ENCODE measurements around the gene SCN4A.
"Not testable (repeated sequence)": the region's sequence is repeated elsewhere in the genome, so short reads cannot be mapped to it uniquely, and the experiment has no call there.

The SCN4A gene

GRCh38 chr17:63984651-63985386, 12.1 kb upstream of the SCN4A start:
- DNase-seq = no peak

GRCh38 chr17:63984236-63984635, 11.5 kb upstream of the SCN4A start:
- no peak for DNase-seq

GRCh38 chr17:63983320-63983719, 10.6 kb upstream of the SCN4A start:
- no peak for DNase-seq

DNA sequence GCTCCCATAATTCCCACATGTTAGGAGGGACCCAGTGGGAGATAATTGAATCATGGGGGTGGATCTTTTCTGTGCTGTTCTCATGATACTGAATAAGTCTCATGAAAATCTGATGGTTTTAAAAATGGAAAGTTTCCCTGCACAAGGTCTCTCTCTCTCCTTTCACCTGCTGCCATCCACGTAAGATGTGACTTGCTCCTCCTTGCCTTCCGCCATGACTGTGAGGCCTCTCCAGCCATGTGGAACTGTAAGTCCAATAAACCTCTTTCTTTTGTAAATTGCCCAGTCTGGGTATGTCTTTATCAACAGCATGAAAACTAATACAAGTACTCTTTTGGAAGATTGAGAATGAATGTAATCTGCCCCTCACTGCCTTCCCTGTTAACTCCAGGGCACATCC, 9.9 kb upstream of the SCN4A start:
- not testable (repeated sequence) for DNase-seq

GRCh38 chr17:63978272-63979200, 5.8 kb upstream of the SCN4A start:
- DNase-seq = no peak

DNA sequence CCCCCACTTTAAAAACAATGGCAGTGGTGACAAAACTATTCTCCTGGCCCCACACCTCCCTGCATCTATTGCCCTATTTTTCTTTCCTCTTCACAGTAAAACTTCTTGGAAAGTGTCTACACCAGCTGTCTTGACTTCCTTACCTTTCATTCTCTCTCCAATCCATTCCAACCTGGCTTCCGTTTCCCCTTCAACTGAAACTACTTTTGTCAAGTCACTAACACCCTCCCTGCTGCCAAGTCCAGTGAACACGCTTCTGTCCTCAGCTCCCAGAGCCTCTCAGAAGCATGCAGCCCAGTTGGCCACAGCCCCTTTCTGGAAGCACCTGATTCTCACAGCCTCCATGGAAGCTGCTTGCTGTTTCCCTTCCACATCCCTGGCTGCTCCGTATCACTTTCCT, 4.0 kb upstream of the SCN4A start:
- no peak for DNase-seq

GRCh38 chr17:63975541-63976092, 2.9 kb upstream of the SCN4A start:
- no peak for DNase-seq

- no peak for DNase-seq
These were observed 2.0 kb upstream of the SCN4A start for GRCh38 chr17:63974594-63975192.

DNA sequence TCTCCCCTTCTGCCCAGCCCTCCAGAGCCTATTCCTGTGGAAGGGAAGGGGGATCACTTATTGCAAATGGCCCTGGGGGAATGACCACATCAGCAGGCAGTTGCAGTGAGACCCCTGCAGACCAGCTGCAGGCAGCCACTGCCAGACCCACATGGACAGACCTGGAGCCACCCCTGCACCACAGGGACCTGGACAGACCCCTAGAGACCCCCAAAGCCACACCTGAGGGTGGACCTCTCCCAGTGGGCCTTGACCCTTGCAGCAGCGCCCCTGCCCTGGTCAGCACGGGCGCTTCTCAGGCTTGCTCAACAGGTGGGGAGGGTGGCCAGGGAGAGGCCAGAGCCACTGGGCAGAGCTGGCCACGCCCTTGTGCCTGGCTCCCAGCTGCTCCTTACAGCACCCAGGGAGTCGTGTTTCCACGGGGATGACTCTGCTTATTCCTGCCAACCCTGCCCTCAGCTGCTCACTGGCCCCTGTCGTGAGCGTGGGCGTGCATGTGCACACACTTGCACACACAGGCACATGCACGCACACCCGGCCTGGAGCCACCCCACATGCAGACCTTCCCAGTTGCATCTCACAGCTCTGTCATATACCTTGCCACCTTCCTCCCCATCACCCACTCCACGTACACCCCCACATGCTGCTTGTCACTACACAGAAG, 1.3 kb upstream of the SCN4A start:
- DNase-seq = no peak

- no peak for DNase-seq
These were observed 529 bp upstream of the SCN4A start for GRCh38 chr17:63973247-63973646.

DNA sequence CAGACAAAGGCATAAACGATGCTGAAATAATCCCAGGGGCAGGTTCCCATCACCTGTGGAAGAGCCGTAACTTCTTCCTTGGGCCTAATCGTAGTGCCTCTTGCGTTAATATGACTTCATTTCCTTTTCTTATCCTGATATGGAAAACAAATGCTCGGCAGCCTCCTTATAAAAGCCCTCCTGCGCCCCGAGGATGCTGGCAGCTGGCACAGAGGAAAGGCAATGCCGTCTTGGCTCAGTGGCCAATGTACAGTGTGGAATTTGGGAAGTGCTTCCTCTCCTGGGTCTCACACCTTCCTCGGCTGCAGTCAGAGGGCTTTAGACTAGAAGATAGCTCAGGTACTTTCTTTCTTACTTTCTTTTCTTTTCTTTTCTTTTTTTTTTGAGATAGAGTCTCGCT, 3.4 kb downstream of the SCN4A start:
- DNase-seq = no peak

GRCh38 chr17:63967953-63968352, 4.8 kb downstream of the SCN4A start:
- no peak for DNase-seq

- no peak for DNase-seq
These were observed 6.0 kb downstream of the SCN4A start for GRCh38 chr17:63966646-63967264.

DNA sequence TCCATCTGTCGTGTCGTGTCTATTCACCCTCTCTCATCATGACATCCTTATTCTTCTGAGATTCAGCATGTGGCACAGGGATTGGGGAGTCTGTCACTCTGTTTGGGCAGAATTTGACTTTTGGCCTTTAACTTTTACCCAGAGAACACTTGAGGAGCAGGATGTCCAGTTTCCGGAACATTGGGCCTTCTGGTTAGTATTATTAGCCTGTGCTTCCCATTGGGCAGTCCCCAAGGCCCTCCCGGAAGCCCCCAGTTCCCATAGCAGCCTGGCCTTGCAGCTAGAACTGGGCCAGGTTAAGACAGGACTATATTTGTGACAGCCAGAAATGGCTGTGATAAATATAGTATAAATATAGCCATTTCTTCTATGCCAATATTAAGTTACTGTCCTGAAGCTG, 9.6 kb downstream of the SCN4A start:
- no peak for DNase-seq

DNA sequence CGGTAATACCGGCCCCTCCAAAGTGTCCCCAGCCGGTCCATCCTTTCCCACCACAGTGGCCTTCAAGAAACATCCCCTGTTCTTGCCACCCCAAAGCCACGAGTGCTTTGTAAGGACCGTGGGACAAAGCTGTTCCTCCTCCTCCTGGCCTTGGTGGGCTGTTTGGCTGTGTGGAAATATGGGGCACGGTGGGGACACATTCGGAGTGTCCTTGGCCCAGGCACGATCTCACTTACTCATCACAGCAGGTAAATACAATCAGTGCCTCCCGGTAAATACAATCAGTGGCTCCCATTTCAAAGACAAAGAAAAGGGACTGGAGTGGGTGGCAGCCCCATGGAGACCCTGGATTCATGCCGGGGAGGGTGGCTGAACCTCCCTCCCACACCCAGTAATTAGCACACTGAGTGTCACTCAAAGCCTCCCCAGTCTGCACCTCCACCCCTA, 10.4 kb downstream of the SCN4A start:
- no peak for DNase-seq

- DNase-seq = no peak
These were observed 11.1 kb downstream of the SCN4A start for GRCh38 chr17:63961355-63962212.

- no peak for DNase-seq
These were observed 12.3 kb downstream of the SCN4A start for GRCh38 chr17:63960430-63960829.

DNA sequence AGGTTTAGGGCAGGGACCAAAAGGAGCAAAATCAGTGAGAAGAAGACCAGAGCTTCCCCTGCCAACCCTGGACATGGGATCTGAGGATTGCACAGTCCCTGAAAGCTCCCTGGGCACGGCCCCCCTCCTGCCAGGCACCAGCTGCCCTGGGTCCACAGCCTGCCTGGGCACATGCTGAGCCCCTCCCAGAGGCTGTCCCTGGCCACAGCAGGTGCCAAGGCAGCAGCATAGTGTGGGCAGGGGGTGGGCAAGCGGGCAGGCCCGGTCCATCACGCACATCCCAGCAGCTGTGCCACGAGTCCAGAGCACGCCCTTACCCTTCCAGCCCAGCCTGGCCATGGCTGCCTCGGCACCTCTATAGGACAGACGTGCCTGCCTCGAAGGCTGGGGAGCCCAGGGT, 12.7 kb downstream of the SCN4A start:
- no peak for DNase-seq

DNA sequence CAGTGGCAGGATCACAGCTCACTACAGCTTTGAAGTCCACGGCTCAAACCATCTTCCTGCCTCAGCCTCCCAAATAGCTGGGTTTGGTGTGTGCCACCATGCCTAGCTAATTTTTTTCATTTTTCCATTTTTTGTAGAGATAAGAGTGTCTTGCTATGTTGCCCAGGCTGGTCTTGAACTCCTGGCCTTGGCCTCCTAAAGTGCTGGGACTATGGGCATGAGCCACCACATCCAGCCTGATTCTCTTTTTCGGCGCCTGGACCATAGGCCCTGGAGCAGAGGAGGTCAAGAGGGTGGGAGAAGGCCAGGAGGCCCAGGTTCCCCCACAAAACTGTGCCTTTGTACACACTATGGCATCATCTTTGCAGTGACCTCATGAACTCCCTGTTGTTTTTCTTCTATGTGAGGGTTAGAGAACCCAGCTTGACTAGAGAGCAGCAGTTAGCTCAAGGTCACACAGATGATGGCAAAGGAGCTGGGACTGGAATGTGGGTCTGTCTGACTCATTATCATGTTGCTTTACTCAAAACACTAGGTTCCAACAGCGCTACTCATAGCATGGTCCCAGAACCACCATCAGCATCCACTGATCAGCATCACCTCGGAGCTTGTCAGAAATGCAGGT, 16.3 kb downstream of the SCN4A start:
- no peak for DNase-seq

GRCh38 chr17:63955791-63956190, 16.9 kb downstream of the SCN4A start:
- no peak for DNase-seq

GRCh38 chr17:63955232-63955631, 17.5 kb downstream of the SCN4A start:
- DNase-seq = no peak

All from NCI-H524 treated with DMSO at 0.1 percent for 48 hours (cell line).